Duodenal mucosa (tissue), 2 donors: ENCODE results near the gene PRKG1.
"Not testable (repeated sequence)": the region's sequence is repeated elsewhere in the genome, so short reads cannot be mapped to it uniquely, and the experiment has no call there.

Experiments used
- H3K27ac ChIP-seq: one replicate; pipeline ENCODE4 v1.7.0; 2013; ENCODE audit warnings: low read depth, low read length
- H3K27me3 ChIP-seq, 2 donors: one replicate each; pipeline ENCODE4 v1.7.0; 2013; ENCODE audit warnings: low read length in 2 of 2, control low read depth in 1 of 2; ENCODE audit not compliant: insufficient read depth in 2 of 2, control insufficient read depth in 1 of 2
- H3K36me3 ChIP-seq, 2 donors: one replicate each; pipeline ENCODE4 v1.7.0; 2013; ENCODE audit warnings: low read length in 2 of 2, control low read depth in 1 of 2; ENCODE audit not compliant: insufficient read depth in 2 of 2, control insufficient read depth in 1 of 2
- H3K4me1 ChIP-seq, 2 donors: one replicate each; pipeline ENCODE4 v1.7.0; 2013; ENCODE audit warnings: low read length in 2 of 2, control low read depth in 1 of 2; ENCODE audit not compliant: insufficient read depth in 2 of 2, control insufficient read depth in 1 of 2
- H3K4me3 ChIP-seq, 2 donors: one replicate each; pipeline ENCODE4 v1.7.0; 2013; ENCODE audit warnings: low read length in 2 of 2, low read depth in 1 of 2
- H3K9ac ChIP-seq, 2 donors: one replicate each; pipeline ENCODE4 v1.7.0; 2013; ENCODE audit warnings: low read length in 2 of 2, low read depth in 1 of 2
- H3K9me3 ChIP-seq, 2 donors: one replicate each; pipeline ENCODE4 v1.7.0; 2013; ENCODE audit warnings: low read length in 2 of 2, control low read depth in 1 of 2; ENCODE audit not compliant: control insufficient read depth in 1 of 2

Gene PRKG1

DNA sequence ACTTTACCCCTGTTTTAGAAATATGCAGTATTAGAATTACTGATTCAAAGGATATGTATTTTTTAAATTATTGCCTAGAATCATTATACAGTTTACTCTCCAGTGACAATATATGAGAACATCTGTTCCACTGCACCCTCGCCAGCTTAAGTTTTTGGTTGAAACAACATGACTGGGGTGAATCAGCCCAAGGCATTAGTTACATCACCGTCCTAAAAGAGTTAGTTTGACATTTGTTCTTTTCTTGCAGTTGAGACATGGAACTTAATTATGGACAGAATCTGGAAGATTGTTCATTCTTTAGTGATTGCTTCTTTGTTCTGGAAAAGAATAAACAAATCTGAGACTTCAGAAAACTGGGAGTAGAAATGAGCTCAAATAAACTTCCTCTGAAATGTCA lies 1072.5 kb downstream of the PRKG1 start:
- Histone ChIP-seq H3K9me3 (no peaks in the 10 kb centered on the region), H3K27ac (no peak overlapping the region), H3K36me3 (no peaks in the 10 kb centered on the region), H3K4me1 (no peaks in the 10 kb centered on the region), H3K9ac (no peak overlapping the region), H3K4me3 (no peak overlapping the region), H3K27me3 (no peaks in the 10 kb centered on the region)

DNA sequence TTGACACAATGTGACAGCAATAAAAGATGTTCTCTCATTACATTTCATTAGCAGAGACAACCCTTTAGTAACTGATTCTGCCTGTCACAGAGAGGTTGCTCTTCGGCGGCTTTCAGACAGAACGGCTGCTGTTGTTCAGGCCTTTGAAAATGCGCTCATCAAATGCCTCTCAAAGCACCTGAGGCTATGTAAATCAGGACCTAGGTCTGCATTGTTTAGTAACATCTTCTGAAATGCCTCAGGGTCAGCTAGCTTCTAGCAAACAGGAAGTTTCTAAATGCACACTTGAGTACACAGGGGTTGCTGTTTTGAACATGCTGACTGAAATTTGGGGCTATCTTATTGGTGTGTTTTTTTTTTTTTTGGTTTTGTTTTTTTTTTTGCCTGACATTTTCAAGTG lies 1096.5 kb downstream of the PRKG1 start:
- Histone ChIP-seq H3K4me3 (no peak overlapping the region), H3K4me1 (no peaks in the 10 kb centered on the region), H3K9me3 (no peaks in the 10 kb centered on the region), H3K27me3 (no peaks in the 10 kb centered on the region), H3K9ac (no peak overlapping the region), H3K36me3 (no peaks in the 10 kb centered on the region), H3K27ac (no peak overlapping the region)

DNA sequence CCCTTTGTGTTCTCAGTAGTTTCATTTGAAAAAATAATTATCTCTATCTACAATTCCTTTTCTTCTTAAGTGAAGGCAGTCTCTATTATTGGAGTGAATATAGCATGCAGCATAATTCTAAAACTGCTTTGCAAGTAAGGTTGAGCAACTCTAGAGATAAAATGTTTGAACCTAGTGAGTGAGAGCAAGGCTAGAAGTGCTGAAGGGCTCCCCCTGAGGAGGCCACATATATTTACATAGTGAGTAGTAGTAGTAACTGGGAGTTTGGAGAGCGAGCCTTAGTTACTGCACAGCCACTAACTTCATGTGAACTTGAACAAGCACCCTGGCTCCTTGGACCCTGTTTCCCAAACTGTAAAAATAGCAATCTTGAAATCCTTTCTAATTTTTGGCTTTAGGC lies 1098.3 kb downstream of the PRKG1 start:
- Histone ChIP-seq H3K4me3 (no peak overlapping the region), H3K9ac (no peak overlapping the region), H3K4me1 (no peaks in the 10 kb centered on the region), H3K9me3 (no peaks in the 10 kb centered on the region), H3K36me3 (no peaks in the 10 kb centered on the region), H3K27me3 (no peaks in the 10 kb centered on the region), H3K27ac (no peak overlapping the region)

DNA sequence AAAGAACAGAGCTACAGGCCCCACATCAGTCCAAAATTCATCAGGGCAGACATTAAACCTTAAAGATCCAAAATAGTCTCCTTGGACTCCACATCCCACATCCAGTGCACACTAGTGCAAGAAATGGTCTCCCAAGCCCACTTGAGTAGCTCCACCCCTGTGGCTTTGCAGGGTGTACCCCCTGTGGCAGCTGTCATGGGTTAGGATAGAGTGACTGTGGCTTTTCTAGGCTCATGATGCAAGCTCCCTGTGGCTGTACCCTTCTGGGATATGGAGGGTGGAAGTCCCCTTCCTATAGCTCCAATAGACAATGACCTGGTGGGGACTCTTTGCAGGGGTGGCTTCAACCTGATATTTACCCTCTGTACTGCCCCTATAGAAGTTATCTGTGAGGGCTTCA lies 1111.0 kb downstream of the PRKG1 start:
- H3K27ac ChIP-seq, result no peak overlapping the region
- no peak overlapping the region for H3K4me3 ChIP-seq
- no peaks in the 10 kb centered on the region for H3K9me3 ChIP-seq
- H3K36me3 ChIP-seq, result no peaks in the 10 kb centered on the region
- H3K4me1 ChIP-seq, result no peaks in the 10 kb centered on the region
- no peak overlapping the region for H3K9ac ChIP-seq
- H3K27me3 ChIP-seq, result no peaks in the 10 kb centered on the region

DNA sequence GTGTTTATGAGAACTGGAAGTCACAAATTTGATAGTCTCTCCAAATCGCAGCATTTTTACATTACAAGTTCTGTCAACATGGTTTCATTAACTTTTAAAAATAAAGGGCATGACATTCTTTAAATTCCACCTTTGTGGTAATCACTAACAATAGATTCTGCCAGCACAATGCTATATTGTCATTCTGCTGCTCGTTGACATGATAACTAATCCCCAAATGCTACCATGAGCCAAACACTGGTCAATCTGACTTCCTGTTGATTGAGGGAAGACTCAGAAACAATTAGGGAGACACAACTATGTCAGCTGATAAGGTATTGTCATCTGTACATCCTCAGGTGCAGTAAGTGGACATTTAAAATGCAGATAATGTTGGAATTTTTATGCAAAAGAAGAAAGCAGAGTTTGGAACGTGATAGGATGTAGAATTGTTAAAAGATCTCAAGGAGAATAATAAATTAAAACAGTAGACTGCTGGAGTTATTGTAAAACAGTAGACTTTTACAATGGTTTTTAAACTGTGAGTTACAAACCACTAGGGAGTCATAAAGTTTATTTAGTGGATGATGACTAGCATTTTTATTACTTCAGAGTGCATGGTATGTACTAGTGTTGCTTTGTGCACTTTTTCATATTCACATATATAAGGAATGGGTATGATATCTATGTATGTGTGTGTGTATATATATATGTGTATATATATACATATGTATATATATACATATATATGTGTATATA lies 1113.4 kb downstream of the PRKG1 start:
- no peak overlapping the region for H3K4me3 ChIP-seq
- H3K36me3 ChIP-seq, result no peaks in the 10 kb centered on the region
- H3K27me3 ChIP-seq, result no peaks in the 10 kb centered on the region

DNA sequence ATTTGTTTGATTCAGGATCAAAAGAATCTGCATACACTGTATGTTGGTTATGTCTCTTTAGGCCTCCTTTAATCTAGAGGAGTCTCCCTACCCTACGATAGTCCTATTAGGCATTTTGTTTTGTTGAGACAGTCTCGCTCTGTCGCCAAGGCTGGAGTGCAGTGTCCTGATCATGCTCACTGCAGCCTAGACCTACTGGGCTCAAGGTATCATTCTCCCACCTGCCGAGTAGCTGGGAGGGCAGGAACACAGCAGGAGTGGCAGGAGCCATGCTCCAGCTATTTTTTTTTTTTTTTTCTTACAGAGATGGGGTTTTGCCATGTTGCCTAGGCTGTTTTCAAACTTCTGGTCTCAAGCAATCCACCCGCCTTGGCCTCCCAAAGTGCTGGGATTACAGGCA lies 1116.8 kb downstream of the PRKG1 start:
- no peaks in the 10 kb centered on the region for H3K4me1 ChIP-seq
- H3K9me3 ChIP-seq, result no peaks in the 10 kb centered on the region
- no peak overlapping the region for H3K27ac ChIP-seq
- no peak overlapping the region for H3K4me3 ChIP-seq
- no peak overlapping the region for H3K9ac ChIP-seq
- H3K27me3 ChIP-seq, result no peaks in the 10 kb centered on the region
- no peaks in the 10 kb centered on the region for H3K36me3 ChIP-seq

More for the DNA sequence above, 1113.4 kb downstream of the PRKG1 start:
- Histone ChIP-seq H3K9ac (no peak overlapping the region), H3K4me1 (no peaks in the 10 kb centered on the region), H3K9me3 (no peaks in the 10 kb centered on the region), H3K27ac (no peak overlapping the region)

DNA sequence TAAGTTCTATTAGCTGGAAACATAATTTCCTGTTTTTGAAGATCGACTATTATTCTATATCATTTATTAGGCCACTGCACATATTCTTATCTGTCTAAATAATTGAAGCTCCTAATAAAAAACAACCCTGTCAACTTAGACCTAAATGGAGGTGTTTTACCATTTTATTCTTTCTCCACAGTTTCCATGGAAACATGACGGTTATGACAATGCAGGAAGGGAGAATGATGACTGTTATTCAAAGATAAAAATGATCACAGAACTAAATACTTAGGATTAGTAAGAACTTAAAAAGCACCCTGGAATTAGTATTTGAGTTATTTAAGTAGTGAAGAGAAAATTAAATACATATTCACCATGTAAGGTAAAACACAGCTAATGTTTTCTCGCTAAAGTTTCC lies 1119.9 kb downstream of the PRKG1 start:
- H3K9ac ChIP-seq, result no peak overlapping the region
- H3K27ac ChIP-seq, result no peak overlapping the region
- H3K9me3 ChIP-seq, result no peaks in the 10 kb centered on the region
- H3K27me3 ChIP-seq, result no peaks in the 10 kb centered on the region
- no peaks in the 10 kb centered on the region for H3K36me3 ChIP-seq
- H3K4me3 ChIP-seq, result no peak overlapping the region
- H3K4me1 ChIP-seq, result no peaks in the 10 kb centered on the region

DNA sequence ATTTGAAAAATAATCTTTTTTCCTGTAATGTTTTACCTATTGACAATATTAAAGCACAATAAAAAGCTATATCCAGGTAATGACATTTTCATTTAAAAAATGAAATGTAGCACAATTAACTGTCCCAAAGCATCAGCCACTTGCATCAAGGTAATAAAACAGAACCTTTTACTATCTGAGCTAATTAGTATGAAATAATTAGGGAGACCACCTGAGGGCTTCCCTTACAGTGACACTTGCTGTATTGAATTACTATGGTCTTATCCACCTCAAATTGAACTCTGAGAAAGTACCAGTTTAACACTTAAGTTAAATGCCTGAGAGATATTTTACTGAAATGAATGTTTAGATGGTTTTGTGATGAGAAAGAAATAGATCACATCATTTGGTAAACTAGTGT lies 1120.4 kb downstream of the PRKG1 start:
- Histone ChIP-seq H3K27ac (no peak overlapping the region), H3K9ac (no peak overlapping the region), H3K4me1 (no peaks in the 10 kb centered on the region), H3K27me3 (no peaks in the 10 kb centered on the region), H3K4me3 (no peak overlapping the region), H3K36me3 (no peaks in the 10 kb centered on the region), H3K9me3 (no peaks in the 10 kb centered on the region)

DNA sequence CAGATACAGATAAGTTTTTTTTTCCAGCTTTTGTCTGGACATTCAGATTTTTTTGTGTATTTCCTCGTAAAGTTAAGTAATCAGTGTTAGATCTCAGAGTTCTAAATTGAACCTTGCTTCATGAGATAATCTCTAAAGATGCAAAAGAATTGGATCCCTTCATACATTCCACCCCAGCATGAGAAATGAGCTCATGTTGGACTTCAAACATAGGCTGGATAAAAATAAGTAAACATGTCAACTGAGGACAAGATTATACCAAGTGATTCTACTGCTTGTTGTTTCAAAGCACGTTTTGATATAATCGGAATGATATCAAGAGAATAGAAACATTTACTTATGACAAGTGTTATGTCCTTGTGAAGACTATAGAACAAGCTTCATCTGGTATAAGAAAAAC lies 1122.8 kb downstream of the PRKG1 start:
- Histone ChIP-seq H3K27ac (no peak overlapping the region), H3K9me3 (no peaks in the 10 kb centered on the region), H3K4me1 (no peaks in the 10 kb centered on the region), H3K4me3 (no peak overlapping the region), H3K36me3 (no peaks in the 10 kb centered on the region), H3K9ac (no peak overlapping the region), H3K27me3 (no peaks in the 10 kb centered on the region)

DNA sequence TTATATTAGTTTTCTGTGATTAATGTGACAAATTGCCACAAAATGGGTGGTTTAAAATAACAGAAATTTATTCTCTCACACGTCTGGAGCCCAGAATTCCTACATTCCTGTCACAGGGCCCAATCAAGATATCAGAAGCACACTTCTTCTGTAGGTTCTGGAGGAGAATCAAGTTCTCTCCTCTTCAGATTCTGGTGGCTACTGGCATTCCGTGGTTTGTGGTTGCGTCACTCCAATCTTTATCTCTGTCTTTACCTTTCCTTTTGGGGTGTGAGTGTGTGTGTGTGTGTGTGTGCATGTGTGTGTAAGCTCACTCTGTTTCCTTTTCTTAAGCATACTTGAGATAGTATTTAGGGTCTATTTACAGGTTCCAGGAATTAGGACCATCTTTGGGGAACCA lies 1124.3 kb downstream of the PRKG1 start:
- no peak overlapping the region for H3K27ac ChIP-seq
- no peaks in the 10 kb centered on the region for H3K27me3 ChIP-seq
- H3K9me3 ChIP-seq, result no peaks in the 10 kb centered on the region
- no peak overlapping the region for H3K4me3 ChIP-seq
- H3K36me3 ChIP-seq, result no peaks in the 10 kb centered on the region
- H3K4me1 ChIP-seq, result no peaks in the 10 kb centered on the region
- no peak overlapping the region for H3K9ac ChIP-seq

DNA sequence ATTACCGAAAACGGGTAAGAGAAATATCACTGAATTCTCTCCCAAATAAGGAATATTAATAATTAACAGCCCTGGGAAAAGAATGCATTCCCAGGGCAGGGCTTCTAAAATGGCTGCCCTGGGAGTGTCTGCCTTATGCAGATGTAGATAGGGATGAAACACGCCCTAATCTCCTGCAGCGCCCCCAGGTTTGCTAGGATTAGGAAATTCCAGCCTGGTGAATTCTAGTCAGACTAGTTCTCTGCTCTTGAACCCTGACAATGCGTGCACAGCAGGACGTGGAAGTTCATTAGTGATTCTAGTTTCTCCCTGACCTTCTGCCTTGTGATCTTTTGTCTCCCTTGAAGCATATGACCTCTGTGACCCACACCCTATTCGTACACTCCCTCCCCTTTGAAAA lies 1130.6 kb downstream of the PRKG1 start:
- H3K27ac ChIP-seq, H3K36me3 ChIP-seq, H3K4me1 ChIP-seq, H3K9me3 ChIP-seq, H3K4me3 ChIP-seq, H3K27me3 ChIP-seq, H3K9ac ChIP-seq: not testable (repeated sequence)
